ENCODE measurements around the gene AQP12A.

DNA sequence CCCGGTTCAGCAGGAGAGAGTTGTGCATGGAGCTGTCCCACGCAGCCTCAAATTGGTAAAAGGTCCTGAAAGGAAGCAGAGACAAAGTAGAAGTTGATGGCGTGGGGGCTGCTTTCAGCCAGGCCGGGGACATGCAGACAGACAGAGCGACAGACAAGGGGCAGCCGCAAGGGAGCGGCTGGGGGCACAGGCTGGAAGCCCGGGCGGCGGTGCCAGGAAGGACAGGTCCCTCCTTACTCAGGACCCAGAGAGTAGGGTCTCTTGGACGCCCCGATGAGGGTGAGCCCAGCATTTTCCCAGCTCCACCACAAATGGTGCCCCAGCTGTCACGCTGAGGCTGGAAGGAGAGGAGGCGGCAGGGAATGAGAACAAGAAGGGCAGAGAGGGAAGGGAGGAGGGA, 35.2 kb downstream of the AQP12A start:
- TF ChIP-seq, protein P1, sequence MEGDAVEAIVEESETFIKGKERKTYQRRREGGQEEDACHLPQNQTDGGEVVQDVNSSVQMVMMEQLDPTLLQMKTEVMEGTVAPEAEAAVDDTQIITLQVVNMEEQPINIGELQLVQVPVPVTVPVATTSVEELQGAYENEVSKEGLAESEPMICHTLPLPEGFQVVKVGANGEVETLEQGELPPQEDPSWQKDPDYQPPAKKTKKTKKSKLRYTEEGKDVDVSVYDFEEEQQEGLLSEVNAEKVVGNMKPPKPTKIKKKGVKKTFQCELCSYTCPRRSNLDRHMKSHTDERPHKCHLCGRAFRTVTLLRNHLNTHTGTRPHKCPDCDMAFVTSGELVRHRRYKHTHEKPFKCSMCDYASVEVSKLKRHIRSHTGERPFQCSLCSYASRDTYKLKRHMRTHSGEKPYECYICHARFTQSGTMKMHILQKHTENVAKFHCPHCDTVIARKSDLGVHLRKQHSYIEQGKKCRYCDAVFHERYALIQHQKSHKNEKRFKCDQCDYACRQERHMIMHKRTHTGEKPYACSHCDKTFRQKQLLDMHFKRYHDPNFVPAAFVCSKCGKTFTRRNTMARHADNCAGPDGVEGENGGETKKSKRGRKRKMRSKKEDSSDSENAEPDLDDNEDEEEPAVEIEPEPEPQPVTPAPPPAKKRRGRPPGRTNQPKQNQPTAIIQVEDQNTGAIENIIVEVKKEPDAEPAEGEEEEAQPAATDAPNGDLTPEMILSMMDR (conservative IDR thresholded peaks at IDR 0.05 in 1 of 2, IDR thresholded peaks at IDR 0.05 in 1 of 2; ENCODE audit: low read depth in 1 of 2, low read length in 2 of 2), result no peak
- TF ChIP-seq EZH2 (IDR thresholded peaks at IDR 0.05; ENCODE audit: low read length, missing control alignments), result no peak
